ENCODE data around the gene GGT5.

GGT5 gene

DNA sequence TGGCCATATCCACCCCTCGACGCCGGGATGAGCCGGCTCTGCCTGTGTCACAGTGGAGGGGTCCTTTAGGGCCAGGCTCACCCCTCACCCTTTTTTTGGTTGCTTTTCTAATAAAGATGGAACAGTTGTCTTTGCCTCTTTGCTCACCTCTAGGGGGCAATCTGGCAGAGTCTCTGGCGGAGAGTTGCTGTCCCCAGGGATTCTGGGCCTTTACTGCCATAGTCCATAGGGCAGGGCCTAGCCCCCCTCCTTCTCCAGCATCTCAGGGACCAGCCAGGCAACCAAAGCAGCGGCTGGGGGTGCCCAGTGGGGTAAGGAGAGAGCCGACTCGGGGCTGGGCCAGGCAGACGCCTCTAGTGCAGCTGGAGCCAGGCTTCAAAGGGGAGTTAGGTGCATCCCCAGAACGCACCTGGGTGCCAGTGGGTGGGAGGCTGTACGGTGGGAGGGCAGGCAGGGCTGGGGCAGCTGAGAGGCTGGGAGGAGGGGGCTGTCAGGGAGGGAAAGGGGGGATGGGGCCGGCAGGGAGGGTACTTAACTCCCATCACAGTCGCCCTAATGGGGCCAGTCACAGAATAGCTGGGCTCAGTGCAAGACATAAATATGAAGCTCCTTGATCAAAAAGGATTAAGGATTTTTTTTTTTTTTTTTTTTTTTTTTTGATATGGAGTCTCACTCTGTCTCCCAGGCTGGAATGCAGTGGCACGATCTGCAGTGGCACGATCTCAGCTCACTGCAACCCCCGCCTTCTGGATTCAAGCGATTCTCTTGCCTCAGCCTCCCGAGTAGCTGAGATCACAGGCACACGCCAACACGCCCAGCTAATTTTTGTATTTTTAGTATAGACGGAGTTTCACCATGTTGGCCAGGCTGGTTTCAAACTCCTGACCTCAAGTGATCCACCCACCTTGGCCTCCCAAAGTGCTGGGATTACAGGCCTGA is 66.1 kb downstream of the GGT5 start:
- TF ChIP-seq POLR2AphosphoS5 (IDR thresholded peaks at IDR 0.05; ENCODE audit: low read depth) = no peak; the same call in 1 of the 2 replicates
- TF ChIP-seq, protein P1, sequence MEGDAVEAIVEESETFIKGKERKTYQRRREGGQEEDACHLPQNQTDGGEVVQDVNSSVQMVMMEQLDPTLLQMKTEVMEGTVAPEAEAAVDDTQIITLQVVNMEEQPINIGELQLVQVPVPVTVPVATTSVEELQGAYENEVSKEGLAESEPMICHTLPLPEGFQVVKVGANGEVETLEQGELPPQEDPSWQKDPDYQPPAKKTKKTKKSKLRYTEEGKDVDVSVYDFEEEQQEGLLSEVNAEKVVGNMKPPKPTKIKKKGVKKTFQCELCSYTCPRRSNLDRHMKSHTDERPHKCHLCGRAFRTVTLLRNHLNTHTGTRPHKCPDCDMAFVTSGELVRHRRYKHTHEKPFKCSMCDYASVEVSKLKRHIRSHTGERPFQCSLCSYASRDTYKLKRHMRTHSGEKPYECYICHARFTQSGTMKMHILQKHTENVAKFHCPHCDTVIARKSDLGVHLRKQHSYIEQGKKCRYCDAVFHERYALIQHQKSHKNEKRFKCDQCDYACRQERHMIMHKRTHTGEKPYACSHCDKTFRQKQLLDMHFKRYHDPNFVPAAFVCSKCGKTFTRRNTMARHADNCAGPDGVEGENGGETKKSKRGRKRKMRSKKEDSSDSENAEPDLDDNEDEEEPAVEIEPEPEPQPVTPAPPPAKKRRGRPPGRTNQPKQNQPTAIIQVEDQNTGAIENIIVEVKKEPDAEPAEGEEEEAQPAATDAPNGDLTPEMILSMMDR (IDR thresholded peaks at IDR 0.05; ENCODE audit: insufficient read depth, low read length) = peak; percentile 5
- no peak overlapping the region for H3K4me3 ChIP-seq (replicated peaks; ENCODE audit: insufficient read depth, low read length)
- no peaks in the 10 kb centered on the region for H3K27me3 ChIP-seq (ENCODE audit: insufficient read depth, poor library complexity, severe bottlenecking)
- DNase-seq (ENCODE audit: low read depth in 1 of 2, low spot score in 1 of 2) = no peak
- H3K27ac ChIP-seq (replicated peaks) = no peak overlapping the region

DNA sequence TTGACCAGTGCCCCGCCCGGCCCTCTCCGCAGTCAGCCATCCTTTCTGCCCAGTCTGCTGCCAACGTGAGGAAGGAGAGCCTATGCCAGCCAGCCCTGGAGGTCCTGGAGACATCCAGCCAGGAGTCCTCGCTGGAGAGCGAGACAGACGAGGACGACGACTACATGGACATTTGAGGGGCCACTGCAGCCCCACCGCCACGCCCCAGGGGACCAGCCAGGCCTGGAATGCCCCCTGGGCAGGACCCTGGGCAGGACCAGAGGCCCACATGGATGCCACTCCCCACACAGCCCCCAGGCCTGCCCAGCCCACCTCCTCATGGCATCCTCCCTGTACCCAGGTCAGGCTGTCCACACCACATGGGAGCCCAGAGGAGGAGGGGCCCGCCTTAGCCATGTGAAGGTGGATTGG is 66.9 kb downstream of the GGT5 start:
- Histone ChIP-seq H3K4me3 (replicated peaks; ENCODE audit: insufficient read depth, low read length) (no peak overlapping the region), H3K27me3 (ENCODE audit: insufficient read depth, poor library complexity, severe bottlenecking) (no peaks in the 10 kb centered on the region), H3K27ac (replicated peaks) (no peak overlapping the region)
- DNase-seq (ENCODE audit: low read depth in 1 of 2, low spot score in 1 of 2) = no peak
- TF ChIP-seq, protein P2, sequence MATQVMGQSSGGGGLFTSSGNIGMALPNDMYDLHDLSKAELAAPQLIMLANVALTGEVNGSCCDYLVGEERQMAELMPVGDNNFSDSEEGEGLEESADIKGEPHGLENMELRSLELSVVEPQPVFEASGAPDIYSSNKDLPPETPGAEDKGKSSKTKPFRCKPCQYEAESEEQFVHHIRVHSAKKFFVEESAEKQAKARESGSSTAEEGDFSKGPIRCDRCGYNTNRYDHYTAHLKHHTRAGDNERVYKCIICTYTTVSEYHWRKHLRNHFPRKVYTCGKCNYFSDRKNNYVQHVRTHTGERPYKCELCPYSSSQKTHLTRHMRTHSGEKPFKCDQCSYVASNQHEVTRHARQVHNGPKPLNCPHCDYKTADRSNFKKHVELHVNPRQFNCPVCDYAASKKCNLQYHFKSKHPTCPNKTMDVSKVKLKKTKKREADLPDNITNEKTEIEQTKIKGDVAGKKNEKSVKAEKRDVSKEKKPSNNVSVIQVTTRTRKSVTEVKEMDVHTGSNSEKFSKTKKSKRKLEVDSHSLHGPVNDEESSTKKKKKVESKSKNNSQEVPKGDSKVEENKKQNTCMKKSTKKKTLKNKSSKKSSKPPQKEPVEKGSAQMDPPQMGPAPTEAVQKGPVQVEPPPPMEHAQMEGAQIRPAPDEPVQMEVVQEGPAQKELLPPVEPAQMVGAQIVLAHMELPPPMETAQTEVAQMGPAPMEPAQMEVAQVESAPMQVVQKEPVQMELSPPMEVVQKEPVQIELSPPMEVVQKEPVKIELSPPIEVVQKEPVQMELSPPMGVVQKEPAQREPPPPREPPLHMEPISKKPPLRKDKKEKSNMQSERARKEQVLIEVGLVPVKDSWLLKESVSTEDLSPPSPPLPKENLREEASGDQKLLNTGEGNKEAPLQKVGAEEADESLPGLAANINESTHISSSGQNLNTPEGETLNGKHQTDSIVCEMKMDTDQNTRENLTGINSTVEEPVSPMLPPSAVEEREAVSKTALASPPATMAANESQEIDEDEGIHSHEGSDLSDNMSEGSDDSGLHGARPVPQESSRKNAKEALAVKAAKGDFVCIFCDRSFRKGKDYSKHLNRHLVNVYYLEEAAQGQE (IDR thresholded peaks at IDR 0.05; ENCODE audit: insufficient replicate concordance, low read depth) = no peak
- TF ChIP-seq GABPA (IDR thresholded peaks at IDR 0.05; ENCODE audit: low read depth) (no peak), SPI1 (IDR thresholded peaks at IDR 0.05; ENCODE audit: borderline replicate concordance, low read depth) (no peak), POLR2AphosphoS5 (IDR thresholded peaks at IDR 0.05; ENCODE audit: low read depth) (no peak)
- TF ChIP-seq, protein P1 (IDR thresholded peaks at IDR 0.05; ENCODE audit: insufficient read depth, low read length) = no peak

DNA sequence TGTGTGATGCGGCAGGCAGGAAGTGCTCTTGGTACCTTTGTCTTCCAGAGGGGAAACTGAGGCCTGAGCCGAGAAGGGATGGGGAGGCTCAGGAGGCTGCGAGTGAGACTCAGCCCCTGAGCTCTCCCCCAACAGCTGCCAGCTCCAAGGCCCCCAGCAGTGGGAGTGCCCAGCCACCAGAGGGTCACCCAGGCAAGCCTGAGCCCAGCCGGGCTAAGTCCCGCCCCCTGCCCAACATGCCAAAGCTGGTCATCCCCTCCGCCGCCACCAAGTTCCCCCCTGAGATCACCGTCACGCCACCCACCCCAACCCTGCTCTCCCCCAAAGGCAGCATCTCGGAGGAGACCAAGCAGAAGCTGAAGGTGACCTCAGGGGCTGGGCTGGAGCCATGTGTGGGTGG is 67.4 kb downstream of the GGT5 start:
- Histone ChIP-seq H3K27me3 (ENCODE audit: insufficient read depth, poor library complexity, severe bottlenecking) (no peaks in the 10 kb centered on the region), H3K4me3 (replicated peaks; ENCODE audit: insufficient read depth, low read length) (no peak overlapping the region), H3K27ac (replicated peaks) (no peak overlapping the region)
- DNase-seq (ENCODE audit: low read depth in 1 of 2, low spot score in 1 of 2) = no peak
- TF ChIP-seq GABPA (IDR thresholded peaks at IDR 0.05; ENCODE audit: low read depth) = no peak

DNA sequence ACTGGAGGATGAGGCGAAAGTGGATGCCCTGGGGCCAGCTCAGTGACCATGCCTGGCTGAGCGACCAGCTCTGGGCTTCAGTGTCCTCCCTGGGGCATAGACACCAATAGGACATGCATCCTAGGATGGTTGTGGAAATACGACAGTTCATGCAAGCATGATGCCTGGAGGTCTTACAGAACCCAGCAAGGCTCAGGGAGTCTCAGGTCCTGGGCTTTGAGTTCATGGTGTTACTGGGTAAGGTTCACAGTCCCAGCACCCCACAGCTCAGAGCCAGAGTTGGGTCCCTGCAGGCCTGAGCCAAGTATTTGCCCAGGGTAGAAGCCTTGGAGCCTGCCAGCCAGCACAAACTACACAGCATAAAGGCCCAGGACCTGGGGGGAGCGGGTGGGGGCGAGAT is 67.8 kb downstream of the GGT5 start:
- TF ChIP-seq SPI1 (IDR thresholded peaks at IDR 0.05; ENCODE audit: borderline replicate concordance, low read depth) (no peak), POLR2AphosphoS5 (IDR thresholded peaks at IDR 0.05; ENCODE audit: low read depth) (no peak), GABPA (IDR thresholded peaks at IDR 0.05; ENCODE audit: low read depth) (no peak)
- TF ChIP-seq, protein P1 (IDR thresholded peaks at IDR 0.05; ENCODE audit: insufficient read depth, low read length) = no peak
- TF ChIP-seq, protein P2 (IDR thresholded peaks at IDR 0.05; ENCODE audit: insufficient replicate concordance, low read depth) = no peak
- no peak for DNase-seq (ENCODE audit: low read depth in 1 of 2, low spot score in 1 of 2)
- H3K27ac ChIP-seq (replicated peaks) = no peak overlapping the region
- no peak overlapping the region for H3K4me3 ChIP-seq (replicated peaks; ENCODE audit: insufficient read depth, low read length)
- H3K27me3 ChIP-seq (ENCODE audit: insufficient read depth, poor library complexity, severe bottlenecking) = no peaks in the 10 kb centered on the region

Measured in HL-60 (cell line).